ENCODE results near the gene SUSD4. TPM values are rescaled to one million over a fixed set of nuclear protein-coding genes. Genes with fewer than 3 reads are reported as not detected.

The SUSD4 gene
- total and polyA plus RNA-seq, 10 of the 15 experiments (the other 5 are each of a cell fraction or from before 2014, with no cell fraction given): 0.13 to 1.1 (median 0.26) TPM; not detected in 3

GRCh38 chr1:223242971-223243370 lies 121.0 kb downstream of the SUSD4 start:
- H3K36me3 ChIP-seq (ENCODE audit: control insufficient read depth in 2 of 2, insufficient read depth in 2 of 2, low read length in 1 of 2): no peaks in the 10 kb centered on the region
- WGBS (ENCODE audit: insufficient coverage, insufficient replicate concordance, low lambda C conversion rate, missing lambda C conversion rate): 18% methylated on average over 7 of the region's 7 CpGs
- no peak overlapping the region for H3K4me3 ChIP-seq
- H4K20me1 ChIP-seq (ENCODE audit: control insufficient read depth, insufficient read depth): no peaks in the 10 kb centered on the region
- no peak overlapping the region for H2AFZ ChIP-seq (ENCODE audit: control insufficient read depth, low read depth, low read length)
- CTCF ChIA-PET: interaction anchor here (0.7 to 12.8 kb wide), 6 partner anchors 50 to 120 kb away, joined by 3 to 406 read pairs (median 12); partner anchors contain the start of gene TLR5
- RAD21 ChIA-PET (ENCODE audit: unreplicated experiment): interaction anchor here (0.6 to 5.4 kb wide), 8 partner anchors 9 to 111 kb away, joined by 3 to 83 read pairs (median 18); partner anchors contain the start of gene TLR5
- intact Hi-C loops (cut with micrococcal nuclease; ENCODE audit: unreplicated experiment): loop anchor here (5.0 kb wide), 3 partner anchors 161 to 451 kb away; no protein-coding TSS in a partner anchor
- no peaks in the 10 kb centered on the region for H3K79me2 ChIP-seq (ENCODE audit: control insufficient read depth, insufficient read depth, low read length)
- no peak overlapping the region for H3K9ac ChIP-seq (ENCODE audit: control insufficient read depth, insufficient read depth, low read length)
- no peaks in the 10 kb centered on the region; a peak in 1 of 4 replicates for H3K27me3 ChIP-seq (replicated peaks in 1 of 2; ENCODE audit: control insufficient read depth in 2 of 2, insufficient read depth in 2 of 2, low read length in 1 of 2)
- TF ChIP-seq PAX8 (IDR thresholded peaks at IDR 0.05) (no peak), YY1 (IDR thresholded peaks at IDR 0.05; ENCODE audit: low read depth, low read length) (no peak), BCL3 (IDR thresholded peaks at IDR 0.05; ENCODE audit: borderline replicate concordance, insufficient read depth, low read depth, low read length, poor library complexity, severe bottlenecking) (no peak)
- in situ Hi-C loops (cut with MboI): no loop called here
- ATAC-seq: no peak
- no peaks in the 10 kb centered on the region for H3K9me3 ChIP-seq (replicated peaks; ENCODE audit: control insufficient read depth, insufficient read depth, low read length)
- SMC1A ChIA-PET (ENCODE audit: uncharacterized antibody, unreplicated experiment): interaction anchor here (1.6 to 12.3 kb wide), 10 partner anchors 9 to 119 kb away, joined by 4 to 218 read pairs (median 11); partner anchors contain the start of gene TLR5
- DNase-seq (ENCODE audit: low read depth, low spot score): no peak
- H3K4me2 ChIP-seq (ENCODE audit: control insufficient read depth, insufficient read depth): no peak overlapping the region
- FAIRE-seq: no peak
- BruUV-seq (replicated peaks): no TSS peak
- no peak overlapping the region for H3K27ac ChIP-seq (ENCODE audit: control insufficient read depth, insufficient read depth)
- POLR2A ChIA-PET: interaction anchor here (0.9 to 2.2 kb wide), 3 partner anchors 99 to 109 kb away, joined by 3 to 11 read pairs (median 4); partner anchors contain the start of gene TLR5
- no peaks in the 10 kb centered on the region for H3K4me1 ChIP-seq (ENCODE audit: control insufficient read depth, insufficient read depth, low read length)

Data from GM12878 (cell line).